Globus pallidus (tissue), 1 donor: Measurements from ENCODE around the gene HSPBP1.
"Not testable (repeated sequence)": the region's sequence is repeated elsewhere in the genome, so short reads cannot be mapped to it uniquely, and the experiment has no call there.

Experiments
- DNase-seq: peaks from one replicate; pipeline ENCODE4 v3.0.0-alpha.2; 2015; ENCODE audit warnings: low spot score

The HSPBP1 gene

GRCh38 chr19:55239004-55239403 lies 40.9 kb downstream of the HSPBP1 start:
- DNase-seq = no peak

DNA sequence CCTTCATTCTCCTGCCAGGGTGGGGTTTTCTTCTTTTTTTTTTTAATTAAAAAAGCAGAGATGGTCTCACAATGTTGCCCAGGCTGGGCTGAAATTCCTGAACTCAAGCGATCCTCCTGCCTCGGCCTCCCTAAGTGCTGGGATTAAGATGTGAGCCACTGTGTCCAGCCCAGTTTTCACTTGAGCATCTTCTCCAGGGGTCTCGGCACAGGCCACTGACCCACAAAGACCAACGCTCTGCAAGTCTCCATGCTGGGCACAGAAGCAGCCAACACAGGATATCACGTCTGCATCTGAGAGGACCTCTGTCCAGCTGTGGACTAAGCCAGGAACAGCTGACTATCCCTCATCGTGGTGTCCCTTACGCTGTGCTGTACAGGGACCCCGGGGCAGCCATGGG lies 41.9 kb downstream of the HSPBP1 start:
- DNase-seq = no peak

DNA sequence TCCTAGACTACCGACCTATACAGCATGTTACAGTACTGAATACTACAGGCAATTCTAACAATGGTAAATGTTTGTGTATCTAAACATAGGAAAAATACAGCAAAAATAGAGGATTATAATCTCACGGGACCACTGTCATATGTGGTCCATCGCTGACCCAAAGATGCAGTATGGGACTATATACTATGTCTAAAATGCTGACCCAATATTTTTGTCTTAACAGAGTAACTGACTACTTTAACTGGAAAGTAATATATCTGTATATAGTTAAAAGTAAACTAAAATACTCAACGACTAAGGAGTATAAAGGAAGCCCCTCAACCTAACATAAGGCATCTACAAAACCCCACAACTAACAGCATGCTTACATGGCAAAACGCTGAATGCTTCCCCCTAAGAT lies 46.9 kb downstream of the HSPBP1 start:
- no peak for DNase-seq

- DNase-seq = no peak
Measured at GRCh38 chr19:55232286-55232602, 47.7 kb downstream of the HSPBP1 start.

- DNase-seq = no peak
Measured at GRCh38 chr19:55231391-55232285, 48.3 kb downstream of the HSPBP1 start.

- DNase-seq = no peak
Measured at GRCh38 chr19:55230780-55231179, 49.1 kb downstream of the HSPBP1 start.

DNA sequence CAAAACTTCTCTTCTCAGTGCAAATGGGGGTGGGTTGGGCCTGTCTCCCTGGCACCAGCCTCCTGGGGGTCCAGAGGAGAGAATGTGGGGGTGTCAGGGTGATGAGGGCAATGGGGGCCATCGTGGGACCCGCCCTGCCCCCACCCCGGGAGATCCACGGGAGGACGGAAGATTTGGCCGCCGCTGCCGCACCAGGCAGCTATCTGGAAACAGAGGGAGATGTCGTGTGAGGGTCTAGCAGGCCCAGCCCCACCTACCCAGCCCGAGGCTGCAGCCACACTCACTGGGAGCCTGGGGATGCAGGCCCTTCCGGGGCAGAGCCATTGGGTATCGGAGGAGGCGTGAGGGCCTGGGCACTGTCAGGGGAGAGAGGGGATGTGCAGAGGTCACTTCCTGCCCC lies 49.6 kb downstream of the HSPBP1 start:
- DNase-seq = no peak

GRCh38 chr19:55229789-55230182 lies 50.1 kb downstream of the HSPBP1 start:
- DNase-seq = no peak

DNA sequence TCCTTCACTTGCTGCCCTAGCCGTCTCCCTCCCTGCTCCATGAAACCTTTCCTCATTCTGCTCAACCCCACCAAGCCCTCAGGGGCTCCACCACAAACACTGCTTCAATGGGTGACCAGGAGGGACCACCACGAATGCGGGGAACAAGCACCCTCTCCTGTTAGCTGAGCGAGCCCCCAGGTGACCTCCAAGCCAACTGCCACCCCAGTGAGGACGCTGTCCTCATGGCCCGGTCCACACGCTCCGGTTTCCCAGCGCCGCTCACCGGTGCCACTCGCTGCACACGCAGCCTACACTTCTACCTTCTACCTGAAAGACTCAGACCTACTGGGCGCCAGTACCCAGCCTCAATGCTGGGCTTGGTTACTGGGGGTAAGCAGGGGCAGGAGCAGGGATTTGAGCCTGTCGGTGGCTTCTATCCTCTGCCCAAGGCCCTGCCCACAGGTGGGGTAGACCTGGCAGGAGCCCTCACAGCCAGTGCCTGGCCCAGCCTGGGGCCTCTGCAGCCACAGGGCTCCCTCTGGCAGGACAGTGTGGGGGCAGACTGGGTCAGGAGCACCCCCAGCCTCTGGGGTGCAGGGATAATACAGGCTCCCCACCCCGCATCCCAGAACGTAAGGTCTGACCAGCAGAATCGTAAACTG lies 50.6 kb downstream of the HSPBP1 start:
- no peak for DNase-seq

DNA sequence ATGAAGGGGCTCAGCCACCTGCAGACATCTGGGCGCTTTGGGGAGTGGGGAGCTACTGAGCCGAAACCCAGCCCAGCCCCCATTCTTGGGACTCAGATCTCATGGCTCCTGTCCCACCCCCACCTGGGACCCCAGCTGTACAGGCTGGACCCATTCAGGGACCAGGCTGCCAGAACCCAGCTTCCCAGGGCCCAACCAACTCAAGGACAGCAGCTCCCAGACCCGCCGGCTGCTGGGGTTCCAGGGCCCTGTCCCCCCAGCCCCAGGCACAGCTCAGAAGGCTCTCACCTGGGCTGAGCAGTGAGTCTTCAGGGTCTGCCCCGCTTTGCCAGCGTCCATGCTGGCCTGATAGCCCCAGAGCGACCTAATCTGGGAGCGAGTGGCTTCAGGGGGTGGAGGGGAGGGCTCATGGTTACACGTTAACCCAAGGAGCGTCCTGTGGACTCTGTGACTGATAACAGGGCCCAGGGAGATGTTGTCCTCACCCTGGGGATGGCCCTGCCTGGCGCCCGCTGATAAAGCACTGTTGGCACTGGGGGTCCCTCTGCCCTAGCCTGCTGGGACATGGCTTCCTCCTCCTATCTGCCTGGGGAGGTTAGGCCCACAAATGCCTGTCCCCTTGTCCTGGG lies 51.4 kb downstream of the HSPBP1 start, which contains the start of gene TMEM86B:
TSS of gene TMEM86B (minus strand) at position 361 of the 629 bp plus-strand sequence. CDS start at position 339, 22 bp downstream.
- no peak for DNase-seq

GRCh38 chr19:55228015-55228391 lies 51.9 kb downstream of the HSPBP1 start:
- DNase-seq = no peak

DNA sequence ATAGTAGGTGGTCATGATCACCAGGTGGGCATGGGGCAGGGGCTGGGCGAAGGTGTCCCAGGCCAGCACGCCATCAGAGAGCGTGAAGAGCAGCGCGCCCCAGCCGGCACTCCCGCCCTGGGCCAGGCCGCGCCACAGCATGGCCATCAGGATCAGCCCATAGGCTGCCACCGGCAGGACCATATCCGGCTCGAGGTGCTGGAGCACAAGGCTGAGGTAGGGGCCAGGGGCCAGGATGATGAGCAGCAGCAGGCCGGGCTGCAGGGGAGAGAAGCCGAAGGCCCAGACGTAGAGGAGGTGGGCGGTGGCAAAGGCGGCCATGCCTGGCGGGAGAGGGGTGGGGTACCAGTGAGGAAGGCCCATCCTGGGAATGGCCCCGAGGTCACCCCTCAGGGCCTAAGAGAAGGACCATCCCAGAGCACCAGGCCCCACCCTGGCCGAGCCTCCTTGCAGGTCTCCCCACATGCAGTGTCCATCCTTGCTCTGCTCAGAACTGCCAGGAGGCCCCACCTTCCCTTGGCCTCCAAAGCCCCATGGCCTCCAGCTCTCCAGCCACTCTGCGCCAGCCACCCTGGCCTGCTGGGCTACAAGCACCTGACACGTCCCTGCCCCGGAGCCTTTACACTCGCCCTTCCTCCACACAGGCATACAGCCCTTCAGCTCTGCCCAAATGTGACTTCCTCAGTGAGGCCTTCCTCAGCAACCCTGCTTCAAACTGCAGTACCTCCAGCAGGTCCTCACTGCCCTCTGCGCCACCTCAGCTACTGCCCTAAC lies 52.5 kb downstream of the HSPBP1 start:
- DNase-seq = no peak

GRCh38 chr19:55226788-55227187 lies 53.1 kb downstream of the HSPBP1 start:
- DNase-seq = no peak

- no peak for DNase-seq
Measured at GRCh38 chr19:55226273-55226672, 53.6 kb downstream of the HSPBP1 start.

DNA sequence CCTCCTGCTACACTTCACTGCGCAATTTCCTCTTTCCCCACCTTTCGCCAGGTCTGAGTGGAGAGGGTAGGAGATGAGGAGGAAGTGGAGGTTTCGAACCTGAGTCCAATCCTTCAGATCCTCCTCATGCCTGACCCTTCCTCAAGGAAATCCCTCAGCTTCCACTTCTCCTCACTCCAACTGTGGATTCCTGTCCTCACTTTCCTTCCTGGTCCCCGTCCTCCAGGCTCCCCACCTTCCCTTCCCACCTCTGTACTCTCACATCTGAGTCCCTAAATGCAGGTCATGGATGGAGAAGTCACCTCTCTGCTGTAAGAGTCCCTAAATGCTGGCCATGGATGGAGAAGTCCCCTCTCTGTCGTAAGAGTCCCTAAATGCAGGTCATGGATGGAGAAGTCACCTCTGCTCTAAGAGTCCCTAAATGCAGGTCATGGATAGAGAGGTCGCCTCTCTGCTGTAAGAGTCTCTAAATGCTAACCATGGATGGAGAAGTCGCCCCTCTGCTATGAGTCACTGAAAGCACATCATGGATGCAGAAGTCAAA lies 54.4 kb downstream of the HSPBP1 start:
- DNase-seq = no peak

DNA sequence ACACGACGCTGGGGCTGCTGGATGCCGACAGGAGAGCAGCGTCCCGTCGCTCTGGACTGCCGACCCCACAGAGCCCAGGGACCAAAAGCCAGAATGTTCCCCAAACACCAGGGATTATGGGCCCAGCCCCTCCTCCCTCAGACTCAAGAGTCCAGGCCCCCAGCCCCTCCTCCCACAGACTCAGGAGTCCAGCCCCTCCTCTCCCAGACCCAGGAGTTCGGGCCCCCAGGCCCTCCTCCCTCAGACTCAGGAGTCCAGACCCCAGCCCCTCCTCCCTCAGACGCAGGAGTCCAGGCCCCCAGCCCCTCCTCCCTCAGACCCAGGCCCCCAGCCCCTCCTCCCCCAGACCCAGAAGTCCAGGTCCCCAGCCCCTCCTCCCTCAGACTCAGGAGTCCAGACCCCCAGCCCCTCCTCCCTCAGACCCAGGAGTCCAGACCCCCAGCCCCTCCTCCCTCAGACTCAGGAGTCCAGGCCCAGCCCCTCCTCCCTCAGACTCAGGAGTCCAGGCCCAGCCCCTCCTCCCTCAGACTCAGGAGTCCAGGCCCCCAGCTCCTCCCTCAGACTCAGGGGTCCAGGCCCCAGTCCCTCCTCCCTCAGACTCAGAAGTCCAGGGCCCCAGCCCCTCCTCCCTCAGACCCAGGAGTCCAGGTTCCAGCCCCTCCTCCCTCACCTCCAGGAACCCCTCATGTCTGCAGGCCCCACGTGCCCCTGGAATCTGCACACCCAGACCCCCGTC lies 55.1 kb downstream of the HSPBP1 start:
- DNase-seq = not testable (repeated sequence)

GRCh38 chr19:55224038-55224665 lies 55.8 kb downstream of the HSPBP1 start:
- DNase-seq = no peak

DNA sequence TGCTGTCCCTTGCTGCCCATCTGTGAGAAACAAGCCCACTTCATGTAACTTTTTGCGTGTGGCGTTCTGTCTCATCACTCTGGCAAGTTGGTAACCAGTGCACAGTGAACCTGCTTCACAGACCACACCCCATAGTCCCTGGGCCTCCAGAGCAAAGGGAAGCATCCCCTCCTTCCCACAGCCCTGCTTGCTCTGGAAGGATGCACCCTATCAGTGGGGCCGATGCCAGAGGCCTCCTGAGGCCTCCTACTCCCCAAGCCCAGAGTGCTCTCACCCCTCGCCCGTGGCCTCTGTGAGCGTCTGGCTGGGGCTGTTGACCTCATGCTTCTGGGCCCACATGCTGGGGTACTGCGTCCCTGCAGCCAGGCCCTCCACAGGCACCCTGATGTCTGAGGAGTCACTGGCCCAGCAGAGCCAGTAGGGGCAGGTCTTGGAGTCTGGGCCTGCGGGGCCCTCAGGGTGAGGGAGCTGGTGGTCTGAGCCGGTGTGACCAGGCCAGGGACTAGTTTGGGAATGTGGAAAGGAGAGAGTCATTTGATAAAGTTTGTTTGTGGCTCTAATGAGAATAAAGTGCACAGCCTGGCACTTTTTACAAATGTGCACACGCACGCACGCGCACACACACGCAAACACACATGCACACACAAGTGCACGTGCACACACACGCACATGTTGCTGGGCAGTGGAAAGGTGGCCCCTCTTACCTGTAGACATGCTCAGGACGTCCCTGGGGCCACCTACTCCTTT lies 56.4 kb downstream of the HSPBP1 start:
- no peak for DNase-seq

GRCh38 chr19:55220525-55220924 lies 59.4 kb downstream of the HSPBP1 start:
- no peak for DNase-seq
